ENCODE results near the gene SLC11A1.

The SLC11A1 gene, protein sequence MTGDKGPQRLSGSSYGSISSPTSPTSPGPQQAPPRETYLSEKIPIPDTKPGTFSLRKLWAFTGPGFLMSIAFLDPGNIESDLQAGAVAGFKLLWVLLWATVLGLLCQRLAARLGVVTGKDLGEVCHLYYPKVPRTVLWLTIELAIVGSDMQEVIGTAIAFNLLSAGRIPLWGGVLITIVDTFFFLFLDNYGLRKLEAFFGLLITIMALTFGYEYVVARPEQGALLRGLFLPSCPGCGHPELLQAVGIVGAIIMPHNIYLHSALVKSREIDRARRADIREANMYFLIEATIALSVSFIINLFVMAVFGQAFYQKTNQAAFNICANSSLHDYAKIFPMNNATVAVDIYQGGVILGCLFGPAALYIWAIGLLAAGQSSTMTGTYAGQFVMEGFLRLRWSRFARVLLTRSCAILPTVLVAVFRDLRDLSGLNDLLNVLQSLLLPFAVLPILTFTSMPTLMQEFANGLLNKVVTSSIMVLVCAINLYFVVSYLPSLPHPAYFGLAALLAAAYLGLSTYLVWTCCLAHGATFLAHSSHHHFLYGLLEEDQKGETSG

DNA sequence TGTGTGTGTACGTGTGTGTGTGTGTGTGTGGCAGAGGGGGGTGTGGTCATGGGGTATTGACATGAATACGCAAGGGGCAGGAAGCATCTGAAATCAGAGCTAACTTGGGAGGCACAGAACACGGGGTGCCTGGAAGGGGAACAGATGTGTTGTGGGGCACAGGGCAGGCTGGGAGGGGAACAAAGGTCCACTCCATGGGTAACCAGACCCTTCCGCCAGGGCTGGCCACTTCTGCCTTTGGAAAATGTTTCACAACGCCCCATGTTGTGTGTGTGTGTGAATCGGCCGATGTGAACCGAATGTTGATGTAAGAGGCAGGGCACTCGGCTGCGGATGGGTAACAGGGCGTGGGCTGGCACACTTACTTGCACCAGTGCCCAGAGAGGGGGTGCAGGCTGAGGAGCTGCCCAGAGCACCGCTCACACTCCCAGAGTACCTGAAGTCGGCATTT lies at the start of gene SLC11A1:
TSS of gene SLC11A1 (plus strand) at position 358 of the 451 bp plus-strand sequence. CDS start 96 bp downstream, outside the sequence.
- DNase-seq = no peak

DNA sequence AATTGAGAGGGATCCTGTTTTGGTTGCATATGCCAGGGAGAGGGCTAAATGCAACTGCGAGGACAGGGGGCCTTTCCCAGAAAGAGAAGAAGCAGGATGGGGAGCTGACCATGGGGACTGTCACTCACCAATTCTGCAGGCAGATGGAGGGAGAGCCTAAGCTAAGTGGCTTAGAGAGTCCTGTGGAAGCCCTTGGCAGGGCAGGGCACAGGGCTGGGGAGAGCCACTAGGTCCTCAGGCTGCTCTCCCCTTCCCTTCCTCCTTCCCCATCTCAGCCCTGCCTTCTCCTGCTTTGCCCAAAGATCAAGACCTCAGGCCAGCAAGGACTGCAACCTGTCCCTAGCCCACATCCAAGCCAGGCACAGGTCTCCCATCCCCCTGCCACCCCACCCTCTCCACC lies 49.8 kb upstream of the SLC11A1 start:
- peak; percentile 38 for DNase-seq

DNA sequence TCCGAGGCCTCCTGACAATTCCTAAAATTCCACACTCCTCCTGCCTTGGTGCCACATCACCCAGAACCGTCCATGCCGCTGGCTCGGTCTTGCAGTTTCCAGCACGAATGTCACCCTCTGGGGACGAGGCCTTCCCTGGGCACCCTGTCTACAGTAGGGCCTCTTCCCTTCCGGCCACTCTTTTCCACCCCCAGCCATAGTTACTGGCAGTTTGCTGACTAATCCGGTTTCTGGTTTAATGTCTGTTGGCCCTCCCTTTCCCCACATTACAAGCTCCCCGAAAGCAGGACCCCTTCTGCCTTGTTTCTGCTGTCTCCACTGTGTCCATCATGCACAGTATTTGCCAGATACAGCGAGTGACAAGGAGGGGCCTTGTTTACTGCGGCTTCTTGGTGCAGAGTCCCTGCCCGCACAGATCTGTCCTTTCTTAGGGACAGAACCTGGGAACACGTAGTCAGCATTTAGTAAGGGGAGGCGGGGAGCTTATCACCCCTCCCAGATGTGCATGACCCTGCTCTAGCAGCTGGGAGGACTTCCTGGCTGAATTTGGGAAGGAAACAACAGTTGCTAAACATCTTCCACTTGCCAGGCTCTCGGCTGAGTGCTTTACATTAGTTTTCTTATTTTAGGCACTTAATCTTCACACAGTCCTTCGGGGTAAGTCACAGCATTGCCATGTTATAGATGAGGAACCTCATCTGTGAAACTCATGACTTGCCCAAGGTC lies 49.0 kb upstream of the SLC11A1 start:
- peak; percentile 40 for DNase-seq

DNA sequence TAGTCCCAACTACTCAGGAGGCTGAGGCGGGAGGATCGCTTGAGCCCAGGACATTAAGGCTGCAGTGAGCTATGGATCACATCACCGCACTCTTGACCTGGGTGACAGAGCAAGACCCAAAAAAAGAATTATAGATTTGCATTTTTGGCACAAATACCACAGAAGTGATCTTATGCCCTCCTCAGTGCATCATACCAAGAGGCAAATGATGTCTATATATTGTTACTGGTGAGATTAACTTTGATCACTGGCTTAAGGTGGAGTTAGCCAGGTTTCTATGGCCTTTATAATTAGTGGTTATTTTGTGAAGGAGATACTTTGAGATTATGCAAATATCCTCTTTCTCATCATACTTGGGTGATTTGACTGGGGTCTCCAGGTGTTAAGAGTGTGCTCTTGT lies 47.5 kb upstream of the SLC11A1 start:
- no peak for DNase-seq

DNA sequence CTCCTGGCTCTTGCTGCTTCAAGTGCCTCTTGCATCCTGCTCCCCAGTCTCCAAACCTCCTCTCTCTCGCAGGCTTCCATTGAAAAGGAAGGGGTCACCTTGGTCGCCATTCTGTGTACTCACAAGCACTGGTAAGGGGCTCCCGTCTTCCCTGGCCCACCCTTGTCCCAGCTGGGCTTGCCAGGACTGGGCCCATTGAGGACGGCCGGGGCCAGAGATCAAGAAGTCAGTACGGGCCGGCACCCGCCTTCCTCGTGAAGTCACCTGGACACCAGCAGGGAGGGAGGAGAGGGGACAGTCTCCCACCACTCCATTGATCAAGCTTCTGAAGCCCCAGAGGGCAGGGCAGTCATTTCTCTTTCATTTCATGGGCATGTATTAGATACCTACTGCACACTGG lies 41.4 kb upstream of the SLC11A1 start:
- peak; percentile 11 for DNase-seq

DNA sequence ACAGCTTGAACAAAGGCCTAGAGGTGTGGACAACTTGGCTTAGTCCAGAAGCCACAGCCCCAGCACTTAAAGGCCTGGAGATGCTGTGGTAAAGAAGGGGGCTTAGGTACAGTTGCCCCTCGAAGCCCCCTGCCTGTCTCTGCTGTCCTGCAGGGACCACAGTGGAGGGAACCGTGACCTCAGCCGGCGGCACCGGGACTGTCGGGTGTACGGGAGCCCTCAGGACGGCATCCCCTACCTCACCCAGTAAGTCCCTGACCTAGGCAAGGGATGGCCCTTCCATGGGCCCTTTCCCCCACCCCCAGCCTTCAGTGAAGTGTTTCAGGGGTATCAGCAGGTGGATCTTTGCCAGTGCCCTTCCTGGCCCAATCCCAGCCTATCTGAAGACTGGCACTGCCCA lies 40.7 kb upstream of the SLC11A1 start:
- peak; percentile 6 for DNase-seq

DNA sequence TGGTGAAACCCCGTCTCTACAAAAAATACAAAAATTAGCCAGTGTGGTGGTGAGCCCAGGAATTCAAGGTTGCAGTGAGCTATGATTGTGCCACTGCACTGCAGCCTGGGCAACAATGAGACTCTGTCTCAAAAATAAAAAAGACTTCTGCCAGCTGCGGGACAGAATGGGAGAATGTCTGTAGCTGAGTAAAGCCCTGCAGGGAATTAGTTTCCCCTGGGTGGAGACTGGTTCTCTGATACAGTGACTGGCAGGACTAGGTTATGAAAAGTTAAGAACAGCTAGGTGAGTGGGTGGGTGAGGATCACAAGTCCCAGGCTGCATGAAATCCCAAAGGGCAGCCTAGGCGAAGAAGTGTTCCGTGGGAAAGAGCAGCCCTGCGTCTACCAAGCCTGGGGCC lies 39.2 kb upstream of the SLC11A1 start:
- DNase-seq = peak; percentile 33

DNA sequence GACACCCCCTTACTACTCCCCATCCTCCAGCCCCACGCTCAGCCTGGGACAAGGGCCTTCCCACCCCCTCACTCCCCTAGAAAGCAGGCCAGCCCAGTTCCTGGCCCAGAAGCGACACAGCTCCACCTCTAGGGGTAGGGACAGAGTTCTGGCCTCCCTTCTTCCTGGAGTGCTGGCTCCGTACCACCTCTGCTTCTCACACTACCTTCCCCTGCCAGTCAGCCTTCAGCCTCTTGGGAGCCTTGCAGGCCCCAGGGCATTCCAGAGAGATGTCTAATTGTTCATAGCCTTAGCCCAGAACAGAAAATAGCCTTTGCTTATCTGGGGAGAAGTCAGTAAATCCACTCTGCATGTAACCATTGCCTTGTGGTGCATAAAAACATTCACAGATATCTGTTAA lies 38.5 kb upstream of the SLC11A1 start:
- DNase-seq = no peak

DNA sequence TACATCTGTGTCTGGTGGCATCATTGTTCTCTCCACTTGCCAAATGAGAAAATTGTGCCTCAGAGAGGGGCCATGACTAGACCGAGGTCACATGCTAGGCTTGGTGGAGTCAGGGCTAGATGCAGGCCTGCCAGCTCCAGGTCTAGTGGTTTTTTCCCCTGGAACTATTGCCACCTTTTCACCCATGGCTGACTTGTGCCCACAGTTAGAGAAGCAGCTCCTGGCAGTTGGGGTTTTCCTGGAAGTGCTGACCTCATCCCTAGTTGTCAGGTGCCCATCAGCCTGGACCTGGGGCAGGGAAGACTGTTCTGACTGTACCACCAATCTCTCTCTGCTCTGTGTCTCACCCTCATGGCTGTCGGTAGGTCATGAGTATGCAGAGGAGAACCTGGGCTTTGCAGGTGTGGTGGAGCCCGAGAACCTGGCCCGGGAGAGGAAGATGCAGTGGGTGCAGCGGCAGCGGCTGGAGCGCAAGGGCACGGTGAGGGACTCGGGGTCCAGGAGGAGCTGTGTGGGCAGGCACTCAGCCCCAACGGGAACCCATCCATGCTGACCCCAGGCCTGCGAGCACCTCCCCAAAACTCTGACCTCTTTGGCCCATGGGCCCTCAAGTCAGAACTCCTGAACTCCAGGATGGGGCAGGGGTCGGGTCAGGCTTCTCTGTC lies 37.9 kb upstream of the SLC11A1 start:
- peak; percentile 32 for DNase-seq

DNA sequence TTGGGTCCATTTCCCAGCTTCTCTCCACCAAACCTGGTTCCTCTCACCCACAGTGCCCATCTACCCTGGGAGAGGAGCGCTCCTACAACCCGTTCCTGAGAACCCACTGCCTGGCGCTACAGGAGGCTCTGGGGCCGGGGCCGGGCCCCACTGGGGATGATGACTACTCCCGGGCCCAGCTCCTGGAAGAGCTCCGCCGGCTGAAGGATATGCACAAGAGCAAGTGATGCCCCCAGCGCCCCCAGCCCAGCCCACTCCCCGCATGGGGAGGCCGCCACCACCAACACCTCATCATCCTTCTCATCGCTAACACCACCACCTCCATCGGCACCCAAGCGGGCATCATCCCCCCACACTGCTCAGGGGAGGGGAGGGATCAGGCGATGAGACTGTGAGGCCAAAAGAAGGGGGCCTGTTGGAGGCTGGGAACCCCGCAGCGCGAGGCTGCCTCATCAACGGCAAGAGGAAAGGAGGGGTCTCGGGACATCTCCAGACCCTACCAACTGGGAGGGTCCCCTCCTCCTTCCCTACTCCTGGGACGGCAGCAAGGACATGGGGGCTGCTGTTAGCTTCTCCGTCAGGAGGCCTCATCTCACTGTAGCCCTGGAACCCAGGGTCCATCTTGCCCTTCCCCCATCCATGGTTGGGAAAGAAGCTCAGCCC lies 37.2 kb upstream of the SLC11A1 start:
- peak; percentile 22 for DNase-seq

DNA sequence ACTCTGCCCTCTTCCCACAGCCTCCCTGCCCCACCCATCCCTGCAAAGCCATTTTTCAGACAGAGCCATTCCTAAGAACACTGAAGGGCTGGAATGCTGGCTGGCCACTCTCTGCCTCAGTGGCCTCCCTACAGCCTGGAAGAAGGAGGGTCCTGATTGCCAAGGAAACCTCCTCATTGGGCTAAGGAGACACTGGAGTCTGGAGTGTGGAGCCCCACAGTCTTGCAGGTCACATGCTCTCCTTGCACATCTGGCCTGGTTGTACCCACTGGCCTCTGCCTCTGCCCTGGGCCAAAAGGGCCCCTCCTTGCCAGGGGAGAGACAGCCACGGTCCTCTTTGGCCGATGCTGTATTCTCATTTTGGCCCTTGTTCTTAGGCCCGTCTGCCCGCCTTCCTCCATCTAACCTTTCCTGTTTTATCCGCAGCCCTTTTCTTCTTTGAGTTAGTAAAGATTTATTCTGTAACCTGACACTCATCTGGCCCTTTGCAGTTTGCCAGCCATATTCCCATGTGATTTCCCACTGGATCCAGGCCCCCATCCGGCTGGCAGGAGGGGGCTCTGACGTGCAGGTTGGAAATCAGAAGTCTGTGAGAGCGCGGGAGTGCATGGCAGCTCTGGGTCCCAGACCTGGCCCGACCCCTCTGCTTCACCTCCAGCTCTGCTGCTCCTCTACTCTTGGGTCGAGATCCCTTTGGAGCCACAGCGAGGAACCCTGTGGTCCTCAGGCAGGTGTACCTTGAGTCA lies 36.4 kb upstream of the SLC11A1 start:
- DNase-seq = peak; percentile 30

DNA sequence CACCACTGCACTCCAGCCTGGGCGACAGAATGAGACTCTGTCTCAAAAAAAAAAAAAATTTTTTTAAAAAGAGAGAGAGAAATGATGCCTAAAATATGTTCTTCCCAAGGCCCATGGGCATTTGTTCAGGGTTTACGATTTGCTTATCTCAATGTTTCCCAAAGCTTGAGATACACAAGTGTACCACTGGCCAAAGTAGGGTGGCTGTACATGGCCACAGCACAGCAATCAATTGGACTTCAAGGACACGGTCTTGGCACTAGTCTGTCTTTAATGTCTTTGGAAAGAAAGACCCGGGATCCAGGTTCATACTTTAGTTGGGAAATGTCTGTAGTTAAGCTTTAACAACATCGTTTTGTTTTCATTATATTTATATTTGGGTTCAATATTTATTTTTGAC lies 34.9 kb upstream of the SLC11A1 start:
- no peak for DNase-seq

DNA sequence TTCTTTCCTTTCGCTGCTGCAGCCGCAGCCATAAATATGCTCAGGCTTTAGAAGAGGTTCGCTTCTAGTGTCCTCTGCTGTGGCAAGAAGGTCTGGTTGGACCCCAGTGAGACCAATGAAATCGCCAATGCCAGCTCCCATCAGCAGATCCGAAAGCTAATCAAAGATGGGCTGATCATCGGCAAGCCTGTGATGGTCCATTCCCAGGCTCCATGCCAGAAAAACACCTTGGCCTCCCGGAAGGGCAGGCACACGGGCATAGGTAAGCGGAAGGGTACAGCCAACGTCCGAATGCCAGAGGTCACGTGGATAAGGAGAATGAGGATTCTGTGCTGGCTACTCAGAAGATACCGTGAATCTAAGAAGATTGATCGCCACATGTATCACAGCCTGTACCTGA lies 28.0 kb upstream of the SLC11A1 start:
- no peak for DNase-seq

DNA sequence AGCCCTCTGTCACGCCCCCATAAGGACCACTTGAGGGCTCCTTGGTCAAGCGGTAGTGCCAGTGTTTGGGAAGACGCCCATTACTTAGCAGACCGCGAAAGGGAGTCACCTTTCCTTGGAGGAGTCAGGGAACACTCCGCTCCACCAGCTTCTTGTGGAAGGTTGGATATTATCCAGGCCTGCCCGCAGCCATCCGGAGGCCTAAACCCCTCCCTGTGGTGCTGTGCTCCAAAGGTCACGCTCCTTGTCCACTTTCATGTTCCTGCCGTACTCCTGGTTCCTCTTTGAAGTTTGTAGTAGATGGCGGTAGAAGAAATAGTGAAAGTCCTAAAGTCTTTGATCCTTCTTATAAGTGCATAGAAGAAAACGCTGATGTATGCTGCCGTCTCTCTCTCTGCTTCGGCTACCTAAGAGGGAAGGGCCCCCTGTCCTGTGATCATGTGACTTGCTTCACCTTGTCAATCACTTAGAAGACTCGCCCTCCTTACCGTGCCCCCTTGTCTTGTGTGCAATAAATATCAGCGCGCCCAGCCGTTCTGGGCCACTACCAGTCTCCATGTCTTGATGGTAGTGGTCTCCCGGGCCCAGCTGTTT lies 27.1 kb upstream of the SLC11A1 start:
- DNase-seq = no peak

DNA sequence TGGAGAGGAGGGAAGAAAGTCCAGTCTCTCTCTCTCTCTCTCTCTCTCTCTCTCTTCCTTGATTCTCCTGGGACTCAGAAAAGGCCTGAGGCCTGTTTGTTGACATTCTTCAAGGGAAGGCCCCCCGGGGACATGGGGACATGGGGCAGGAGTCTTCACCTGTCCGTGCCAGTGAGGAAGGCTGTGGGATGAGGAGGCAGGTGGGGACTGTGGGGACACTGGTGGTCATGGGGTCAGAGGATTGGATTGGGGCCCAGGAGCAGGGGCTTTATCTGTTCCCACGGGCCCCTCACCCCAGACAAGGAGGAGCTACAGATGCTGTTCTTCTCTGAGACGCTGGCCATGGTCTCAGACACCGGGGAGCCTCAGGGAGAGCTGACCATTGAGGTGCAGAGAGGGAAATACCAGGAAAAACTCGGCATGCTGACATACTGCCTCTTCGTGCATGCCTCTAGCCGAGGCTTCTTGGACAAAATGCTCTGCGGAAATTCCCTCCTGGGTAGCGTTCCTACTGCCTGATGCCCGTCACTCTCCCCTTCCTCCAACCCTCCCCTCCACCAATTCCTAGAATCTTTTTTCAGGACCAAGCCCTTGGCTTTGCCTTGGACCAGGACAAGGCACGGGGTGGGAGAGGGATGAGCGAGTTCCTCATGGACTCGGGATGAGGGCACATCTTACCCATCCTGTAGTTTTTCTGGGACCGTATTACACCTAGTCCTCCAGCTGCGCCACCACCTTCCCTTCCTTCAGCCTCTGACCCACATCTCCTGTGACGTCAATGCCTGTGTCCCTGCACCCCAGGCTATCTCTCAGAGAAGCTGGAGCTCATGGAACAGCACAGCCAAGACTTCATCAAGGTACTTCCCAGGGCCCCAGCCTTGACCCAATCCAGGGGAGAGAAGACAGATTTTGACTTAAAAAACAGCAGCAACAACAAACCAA lies 24.6 kb upstream of the SLC11A1 start:
- DNase-seq = no peak

DNA sequence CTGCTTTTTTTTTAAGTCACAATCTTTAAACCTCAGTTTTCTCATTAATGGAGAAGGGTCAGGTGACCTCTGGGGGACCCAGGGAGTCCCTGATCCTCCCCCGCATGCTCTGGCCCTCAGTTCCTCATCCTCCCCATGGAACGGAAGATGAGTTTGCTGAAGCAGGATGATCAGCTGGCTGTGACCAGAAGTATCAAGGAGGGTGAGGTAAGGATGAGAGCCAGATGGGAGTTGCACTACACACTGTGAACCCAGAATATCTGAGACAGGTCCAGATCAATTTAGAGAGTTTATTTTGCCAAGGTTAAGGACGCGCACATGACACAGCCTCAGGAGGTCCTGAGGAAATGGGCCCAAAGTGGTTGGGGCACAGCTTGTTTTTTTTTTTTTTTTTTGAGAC lies 21.6 kb upstream of the SLC11A1 start:
- no peak for DNase-seq

DNA sequence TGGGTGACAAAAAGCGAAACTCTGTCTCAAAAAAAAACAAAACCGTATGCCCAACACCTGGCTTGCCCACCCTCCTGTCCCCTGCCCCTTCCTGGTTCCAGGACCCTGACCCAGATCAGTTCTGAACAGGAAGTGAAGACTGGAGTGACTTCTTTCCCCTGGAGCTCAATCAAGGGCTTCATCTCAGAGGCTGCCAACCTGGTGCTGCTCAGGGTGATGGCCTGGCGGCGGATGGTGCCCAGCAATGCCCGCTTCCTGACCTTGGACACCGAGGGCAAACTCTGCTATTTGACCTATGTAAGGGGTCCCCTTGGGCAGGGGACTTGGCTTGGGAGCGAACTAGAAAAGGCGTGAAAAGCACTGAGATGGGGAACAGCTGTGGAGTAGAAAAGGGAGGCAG lies 19.5 kb upstream of the SLC11A1 start:
- no peak for DNase-seq

DNA sequence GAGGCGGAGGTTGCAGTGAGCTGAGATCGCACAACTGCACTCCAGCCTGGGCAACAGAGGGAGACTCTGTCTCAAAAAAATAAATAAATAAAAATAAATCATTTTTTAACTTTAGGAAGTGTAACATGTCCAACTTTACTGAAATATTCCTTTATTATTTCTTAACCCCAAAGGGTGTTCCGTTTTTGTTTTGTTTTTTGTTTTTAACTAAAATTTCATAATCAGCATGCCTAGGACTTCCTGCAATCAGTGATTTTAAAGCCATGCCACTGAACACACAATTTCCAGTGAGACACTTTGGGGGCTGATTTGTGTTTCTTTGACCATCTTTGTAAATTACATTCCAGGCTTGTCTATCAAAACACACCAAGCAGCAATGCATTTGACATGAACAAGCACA lies 18.3 kb upstream of the SLC11A1 start:
- DNase-seq = no peak

DNA sequence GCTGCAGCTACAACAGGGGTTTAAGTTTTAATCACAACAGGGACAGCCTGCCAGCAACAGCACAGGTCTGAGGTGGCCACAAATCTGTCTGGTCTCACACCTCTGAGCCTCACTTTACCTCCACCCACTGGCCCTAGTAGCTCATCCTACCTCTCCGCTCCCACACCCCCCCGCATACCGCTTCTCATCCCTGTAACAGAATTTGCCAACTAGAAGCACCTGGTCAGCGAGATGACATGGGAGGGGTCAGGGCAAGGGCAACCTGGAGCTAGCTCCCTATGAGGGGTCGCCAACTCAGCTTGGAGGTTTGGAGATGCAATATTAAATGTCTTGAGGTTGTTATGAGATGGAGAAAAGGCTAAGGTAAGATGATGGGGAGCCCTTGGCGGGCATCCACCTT lies 17.9 kb upstream of the SLC11A1 start:
- no peak for DNase-seq

DNA sequence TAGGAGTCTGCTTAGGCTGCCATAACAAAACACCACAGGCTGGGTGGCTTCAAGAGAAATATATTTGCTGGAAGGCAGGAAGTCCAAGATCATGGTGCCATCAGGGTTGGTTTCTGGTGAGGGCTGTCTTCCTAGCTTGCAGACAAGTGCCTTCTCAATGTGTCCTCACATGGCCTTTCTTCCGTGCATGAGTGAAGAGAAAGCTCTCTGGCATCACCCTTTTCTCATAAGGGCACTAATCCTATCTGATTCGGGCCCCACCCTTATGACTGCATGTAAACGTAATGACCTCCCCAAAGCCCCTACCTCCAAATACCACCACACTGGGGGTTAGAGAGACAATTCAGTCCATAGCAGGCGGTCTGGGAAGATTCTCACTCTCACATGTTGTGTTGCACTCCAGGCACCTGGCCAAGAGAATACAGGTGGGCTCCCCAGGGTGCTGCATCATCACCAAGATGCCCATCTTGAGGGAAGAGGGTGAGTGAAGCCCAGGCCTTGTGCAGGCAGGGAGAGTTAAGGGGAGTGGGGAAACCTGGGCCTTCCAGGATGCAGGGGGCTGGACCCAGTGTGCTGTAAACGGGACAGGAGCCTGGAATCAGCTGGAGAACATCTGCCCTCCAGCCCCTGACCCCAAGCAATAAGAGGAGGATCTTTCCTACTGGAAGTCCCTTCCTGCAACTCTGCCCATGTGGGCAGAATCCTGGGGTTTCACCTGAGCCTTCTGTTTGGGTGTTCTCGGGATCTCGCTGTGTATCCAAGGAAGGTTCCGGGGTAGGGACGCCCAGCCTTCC lies 15.3 kb upstream of the SLC11A1 start:
- no peak for DNase-seq
